A549 (cell line): Measurements from ENCODE around the gene HLX.

Source experiments
- EP300 ChIP-seq, 2 experiments: fragments of >200 bp; sonication (Bioruptor Twin); formaldehyde crosslinking; IDR thresholded peaks; 2 replicates in 1 of 2; 3 replicates in 1 of 2; pipeline ENCODE4 v1.6.1; 2016 to 2017
- HDAC2 ChIP-seq: fragments of 200-600 bp; sonication (generic); IDR thresholded peaks from 2 replicates; pipeline ENCODE4 v1.6.1; 2016
- TF ChIP-seq, protein P1 (sequence below): fragments of >200 bp; sonication (Bioruptor Twin); formaldehyde crosslinking; IDR thresholded peaks from 3 replicates; pipeline ENCODE4 v1.5.1; 2016

DNA sequence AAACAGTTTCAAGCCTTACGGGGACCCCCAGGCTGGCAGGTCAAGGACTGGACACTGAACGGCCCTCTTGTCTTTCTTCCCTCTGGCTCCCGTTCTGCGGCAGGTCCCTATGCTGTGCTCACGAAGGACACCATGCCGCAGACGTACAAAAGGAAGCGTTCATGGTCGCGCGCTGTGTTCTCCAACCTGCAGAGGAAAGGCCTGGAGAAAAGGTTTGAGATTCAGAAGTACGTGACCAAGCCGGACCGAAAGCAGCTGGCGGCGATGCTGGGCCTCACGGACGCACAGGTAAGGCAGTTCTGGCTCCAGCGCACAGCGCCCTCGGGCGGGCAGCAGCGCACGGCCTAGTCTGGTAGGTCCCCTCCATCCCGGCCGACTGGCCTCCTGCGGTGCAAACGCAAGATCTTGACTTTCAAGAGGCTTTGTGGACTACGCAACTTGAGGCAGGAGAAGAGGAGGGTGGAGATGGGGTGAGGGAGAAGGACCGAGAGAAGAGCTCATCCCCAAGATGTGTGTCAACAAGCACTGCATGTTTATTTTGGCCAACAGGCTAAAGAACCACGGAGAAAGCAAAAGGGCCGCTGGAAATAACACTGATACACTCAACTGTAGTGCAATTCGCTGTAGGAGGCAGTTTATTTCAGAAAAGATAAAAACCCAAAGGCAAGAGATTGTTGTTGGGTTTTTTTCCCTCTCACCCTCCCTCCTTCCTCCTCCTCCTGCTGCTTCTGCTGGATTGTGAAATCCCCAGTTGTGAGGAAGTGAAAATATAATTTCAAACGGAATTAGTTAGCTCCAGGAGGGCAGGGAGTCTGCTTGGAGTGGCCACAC lies 3.0 kb downstream of the HLX start:
- no peak for TF ChIP-seq HDAC2
- no peak for TF ChIP-seq EP300 (IDR thresholded peaks at IDR 0.05)
- TF ChIP-seq, protein P1, sequence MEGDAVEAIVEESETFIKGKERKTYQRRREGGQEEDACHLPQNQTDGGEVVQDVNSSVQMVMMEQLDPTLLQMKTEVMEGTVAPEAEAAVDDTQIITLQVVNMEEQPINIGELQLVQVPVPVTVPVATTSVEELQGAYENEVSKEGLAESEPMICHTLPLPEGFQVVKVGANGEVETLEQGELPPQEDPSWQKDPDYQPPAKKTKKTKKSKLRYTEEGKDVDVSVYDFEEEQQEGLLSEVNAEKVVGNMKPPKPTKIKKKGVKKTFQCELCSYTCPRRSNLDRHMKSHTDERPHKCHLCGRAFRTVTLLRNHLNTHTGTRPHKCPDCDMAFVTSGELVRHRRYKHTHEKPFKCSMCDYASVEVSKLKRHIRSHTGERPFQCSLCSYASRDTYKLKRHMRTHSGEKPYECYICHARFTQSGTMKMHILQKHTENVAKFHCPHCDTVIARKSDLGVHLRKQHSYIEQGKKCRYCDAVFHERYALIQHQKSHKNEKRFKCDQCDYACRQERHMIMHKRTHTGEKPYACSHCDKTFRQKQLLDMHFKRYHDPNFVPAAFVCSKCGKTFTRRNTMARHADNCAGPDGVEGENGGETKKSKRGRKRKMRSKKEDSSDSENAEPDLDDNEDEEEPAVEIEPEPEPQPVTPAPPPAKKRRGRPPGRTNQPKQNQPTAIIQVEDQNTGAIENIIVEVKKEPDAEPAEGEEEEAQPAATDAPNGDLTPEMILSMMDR, result no peak
